Activated T-cell treated with anti-CD3 and anti-CD28 coated beads for 1 hour (primary cell): ENCODE data around the gene LSM3.
A peak's percentile ranks its signal among the peaks of the same experiment; 100 is the strongest.

Experiments used
- DNase-seq: peaks from one replicate; pipeline ENCODE4 v3.0.0-alpha.2; 2020; ENCODE audit warnings: low read depth

The LSM3 gene

GRCh38 chr3:14178247-14179113 is at the start of gene LSM3, which contains the start of gene XPC:
Gene LSM3, plus strand, starts transcription at chr3:14178817. Its CDS starts 44 bp downstream, at chr3:14178861.
Gene XPC, minus strand, starts transcription at chr3:14178601. Its CDS starts 33 bp downstream, at chr3:14178568.
- DNase-seq = peak; percentile 97

GRCh38 chr3:14129296-14129695 is 49.3 kb upstream of the LSM3 start:
- no peak for DNase-seq

GRCh38 chr3:14130230-14130629 is 48.4 kb upstream of the LSM3 start:
- DNase-seq = no peak

- no peak for DNase-seq
Measured at GRCh38 chr3:14130707-14131106, 47.9 kb upstream of the LSM3 start.

GRCh38 chr3:14131134-14131533 is 47.5 kb upstream of the LSM3 start:
- DNase-seq = no peak

GRCh38 chr3:14132120-14132519 is 46.5 kb upstream of the LSM3 start:
- no peak for DNase-seq

GRCh38 chr3:14132689-14133088 is 45.9 kb upstream of the LSM3 start:
- no peak for DNase-seq

- DNase-seq = no peak
Measured at GRCh38 chr3:14133188-14133800, 45.3 kb upstream of the LSM3 start.

GRCh38 chr3:14133876-14134275 is 44.7 kb upstream of the LSM3 start:
- no peak for DNase-seq

GRCh38 chr3:14134291-14134690 is 44.3 kb upstream of the LSM3 start:
- no peak for DNase-seq

GRCh38 chr3:14135581-14135980 is 43.0 kb upstream of the LSM3 start:
- DNase-seq = no peak

GRCh38 chr3:14137004-14137403 is 41.6 kb upstream of the LSM3 start:
- no peak for DNase-seq

- no peak for DNase-seq
Measured at GRCh38 chr3:14137445-14137844, 41.2 kb upstream of the LSM3 start.

GRCh38 chr3:14138109-14138877 is 40.3 kb upstream of the LSM3 start:
- DNase-seq = no peak

GRCh38 chr3:14138878-14139655 is 39.5 kb upstream of the LSM3 start:
- DNase-seq = no peak

GRCh38 chr3:14139771-14140170 is 38.8 kb upstream of the LSM3 start:
- no peak for DNase-seq

GRCh38 chr3:14140668-14141067 is 37.9 kb upstream of the LSM3 start:
- no peak for DNase-seq

- DNase-seq = no peak
Measured at GRCh38 chr3:14141144-14141543, 37.5 kb upstream of the LSM3 start.

GRCh38 chr3:14141602-14142341 is 36.8 kb upstream of the LSM3 start:
- DNase-seq = no peak

GRCh38 chr3:14142567-14143270 is 35.9 kb upstream of the LSM3 start:
- DNase-seq = peak; percentile 33
